ENCODE data around the gene ARHGEF11. TPM values are rescaled to one million over a fixed set of nuclear protein-coding genes. Genes with fewer than 3 reads are reported as not detected.

ARHGEF11 gene
- total RNA-seq, 1 donor from 2014 or later, result 43.5 TPM

DNA sequence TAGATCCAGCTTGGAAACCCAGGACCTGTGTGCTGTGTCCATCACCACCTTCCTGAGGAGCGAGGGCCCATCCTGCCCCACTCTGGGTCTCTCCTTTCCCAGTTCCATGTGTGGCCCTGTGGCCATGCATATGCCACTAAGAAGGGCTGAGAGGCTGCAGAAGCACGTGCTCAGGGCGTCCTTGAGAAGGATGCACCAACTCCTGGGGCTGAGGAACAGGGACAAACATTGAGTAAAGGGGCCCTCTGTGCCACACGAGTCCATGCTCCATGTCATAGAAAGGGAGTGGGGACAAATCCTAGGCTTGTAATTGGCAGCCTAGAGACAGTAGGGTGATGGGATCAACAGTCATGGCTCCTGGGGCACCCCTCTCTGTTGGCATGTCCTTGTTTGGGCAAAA, 45.6 kb upstream of the ARHGEF11 start:
- DNase-seq (ENCODE audit: low spot score in 2 of 2), result no peak
- intact Hi-C loops (cut with DNase I), result loop anchor here (5.0 kb wide), 1 partner anchor 401 kb away; no protein-coding TSS in a partner anchor
- H3K36me3 ChIP-seq, result no peaks in the 10 kb centered on the region
- TF ChIP-seq CTCF (IDR thresholded peaks at IDR 0.05), result no peak
- no peaks in the 10 kb centered on the region for H3K9me3 ChIP-seq
- no peak overlapping the region for H3K4me3 ChIP-seq
- H3K27me3 ChIP-seq, result no peaks in the 10 kb centered on the region
- peaks cover 0 to 3% of the 10 kb centered on the region in 2 donors for H3K4me1 ChIP-seq
- no peak overlapping the region for H3K27ac ChIP-seq

DNA sequence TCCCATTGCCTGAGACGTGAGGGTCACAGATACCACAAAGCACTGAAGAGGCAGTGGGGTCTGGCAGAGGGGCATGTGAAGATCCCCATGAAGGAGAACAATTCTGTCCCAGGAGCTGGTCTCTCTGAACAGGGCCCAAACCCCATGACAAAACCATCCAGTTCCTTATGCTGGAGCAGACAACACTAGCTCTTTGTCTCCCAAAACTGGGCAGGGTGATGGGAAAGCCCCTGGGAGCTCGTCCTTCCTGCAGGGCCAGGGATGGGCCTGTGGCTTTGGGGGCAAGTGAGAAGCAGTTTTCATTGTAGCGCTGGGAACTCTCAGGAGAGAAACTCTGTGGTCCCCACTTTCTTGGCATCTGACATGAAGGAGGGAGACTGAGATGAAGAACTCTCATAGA, 45.2 kb upstream of the ARHGEF11 start:
- Histone ChIP-seq H3K4me3 (no peak overlapping the region), H3K9me3 (no peaks in the 10 kb centered on the region), H3K4me1 (peaks cover 0 to 3% of the 10 kb centered on the region in 2 donors), H3K36me3 (no peaks in the 10 kb centered on the region), H3K27ac (no peak overlapping the region), H3K27me3 (no peaks in the 10 kb centered on the region)
- intact Hi-C loops (cut with DNase I), result loop anchor here (1.0 to 5.0 kb wide), 2 partner anchors 66 to 402 kb away; no protein-coding TSS in a partner anchor
- TF ChIP-seq CTCF (IDR thresholded peaks at IDR 0.05), result no peak
- no peak for DNase-seq (ENCODE audit: low spot score in 2 of 2)

DNA sequence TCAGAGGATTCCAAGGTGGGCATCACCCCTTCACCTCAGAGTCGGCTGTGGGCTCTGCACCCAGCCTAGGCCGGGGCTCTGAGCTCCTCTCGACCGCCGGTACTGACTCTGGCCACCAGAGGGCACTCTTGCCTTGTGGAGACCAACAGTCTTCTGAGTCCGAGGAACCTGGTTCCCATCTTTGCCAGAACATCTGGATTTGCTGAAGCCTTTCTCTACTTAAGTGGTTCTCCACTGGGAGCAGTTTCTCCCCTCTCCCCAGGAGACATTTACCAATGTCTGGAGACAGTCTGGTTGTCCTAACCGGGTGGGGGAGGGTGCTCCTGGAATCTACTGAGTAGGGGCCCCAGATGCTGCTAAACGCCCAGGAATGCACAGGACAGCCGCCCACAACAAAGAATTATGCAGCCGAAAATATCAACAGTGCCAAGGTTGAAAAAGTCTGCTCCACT, 44.7 kb upstream of the ARHGEF11 start:
- TF ChIP-seq CTCF (IDR thresholded peaks at IDR 0.05), result peak; percentile 86 to 98 (median 95)
- no peak overlapping the region for H3K4me3 ChIP-seq
- no peak overlapping the region for H3K27ac ChIP-seq
- no peaks in the 10 kb centered on the region for H3K27me3 ChIP-seq
- H3K4me1 ChIP-seq, result peaks cover 0 to 3% of the 10 kb centered on the region in 2 donors
- no peaks in the 10 kb centered on the region for H3K36me3 ChIP-seq
- no peaks in the 10 kb centered on the region for H3K9me3 ChIP-seq
- DNase-seq (ENCODE audit: low spot score in 2 of 2), result peak in 1 of 2 donors; percentile 87
- intact Hi-C loops (cut with DNase I), result loop anchor here (1.0 to 5.0 kb wide), 2 partner anchors 66 to 402 kb away; no protein-coding TSS in a partner anchor

- no peak for DNase-seq (ENCODE audit: low spot score in 2 of 2)
- H3K27ac ChIP-seq, result no peak overlapping the region
- intact Hi-C loops (cut with DNase I), result loop anchor here (1.0 to 5.0 kb wide), 2 partner anchors 67 to 403 kb away; no protein-coding TSS in a partner anchor
- H3K4me3 ChIP-seq, result no peak overlapping the region
- H3K4me1 ChIP-seq, result peaks cover 0 to 3% of the 10 kb centered on the region in 2 donors
- no peak for TF ChIP-seq CTCF (IDR thresholded peaks at IDR 0.05)
- H3K27me3 ChIP-seq, result no peaks in the 10 kb centered on the region
- H3K36me3 ChIP-seq, result no peaks in the 10 kb centered on the region
- H3K9me3 ChIP-seq, result no peaks in the 10 kb centered on the region
Measured at GRCh38 chr1:157089789-157090188, 44.2 kb upstream of the ARHGEF11 start.

GRCh38 chr1:157088607-157089006, 43.1 kb upstream of the ARHGEF11 start:
- intact Hi-C loops (cut with DNase I), result no loop called here
- Histone ChIP-seq H3K36me3 (no peaks in the 10 kb centered on the region), H3K4me1 (peaks cover 0 to 3% of the 10 kb centered on the region in 2 donors), H3K27ac (no peak overlapping the region), H3K4me3 (no peak overlapping the region), H3K27me3 (no peaks in the 10 kb centered on the region), H3K9me3 (no peaks in the 10 kb centered on the region)
- TF ChIP-seq CTCF (IDR thresholded peaks at IDR 0.05), result no peak
- no peak for DNase-seq (ENCODE audit: low spot score in 2 of 2)

DNA sequence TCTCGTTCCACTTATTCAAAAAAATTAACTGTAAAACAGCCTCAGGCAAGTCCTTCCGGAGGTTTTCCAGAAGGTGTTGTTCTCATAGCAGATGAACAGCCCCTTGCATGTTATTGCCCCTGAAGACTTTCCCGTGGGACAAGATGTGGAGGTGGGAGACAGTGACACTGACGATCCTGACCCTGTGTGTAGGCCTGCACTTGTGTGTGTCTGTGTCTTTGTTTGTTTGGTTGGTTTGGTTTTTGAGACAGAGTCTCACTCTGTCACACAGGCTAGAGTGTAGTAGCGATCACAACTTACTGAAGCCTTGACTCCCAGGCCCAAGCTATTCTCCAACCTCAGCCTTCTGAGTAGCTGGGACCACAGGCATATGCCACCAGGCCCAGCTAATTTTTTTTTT, 41.5 kb upstream of the ARHGEF11 start:
- no peak for TF ChIP-seq CTCF (IDR thresholded peaks at IDR 0.05)
- Histone ChIP-seq H3K27me3 (no peaks in the 10 kb centered on the region), H3K36me3 (no peaks in the 10 kb centered on the region), H3K4me1 (peaks cover 0 to 3% of the 10 kb centered on the region in 2 donors), H3K9me3 (no peaks in the 10 kb centered on the region), H3K27ac (no peak overlapping the region), H3K4me3 (no peak overlapping the region)
- intact Hi-C loops (cut with DNase I), result no loop called here
- DNase-seq (ENCODE audit: low spot score in 2 of 2), result no peak

Data from ascending aorta (tissue), 2 donors.